ENCODE measurements around the gene MARCHF2.

DNA sequence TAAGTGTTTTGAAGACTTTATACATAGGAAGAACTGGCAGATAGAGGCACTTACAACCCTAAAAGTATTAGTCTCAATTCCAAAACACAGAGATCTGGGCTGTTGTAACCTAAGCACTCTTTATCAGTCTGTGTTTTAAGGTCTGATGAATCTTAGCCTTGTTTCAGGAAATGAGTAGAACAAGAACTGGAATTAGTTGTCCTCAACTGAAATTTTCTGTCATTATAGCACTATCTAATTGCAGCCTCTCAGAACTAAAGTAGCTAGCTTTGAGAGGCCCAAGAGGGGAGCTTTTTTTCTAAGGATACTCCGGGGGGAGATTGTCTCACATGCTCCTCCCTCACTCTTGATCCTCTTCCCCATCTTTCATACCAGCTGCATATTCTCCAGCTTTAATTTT is 44.7 kb downstream of the MARCHF2 start:
- TF ChIP-seq BHLHE40 (IDR thresholded peaks at IDR 0.05; ENCODE audit: borderline replicate concordance) (no peak), FOXA1 (IDR thresholded peaks at IDR 0.05) (no peak)
